ENCODE measurements around the gene ADCY4. TPM values are rescaled to one million over a fixed set of nuclear protein-coding genes. Genes with fewer than 3 reads are reported as not detected.

Gene ADCY4
- total and polyA plus RNA-seq, 2 of the 13 experiments (the other 11 are each of a cell fraction or from before 2014, with no cell fraction given), result 0.03 TPM; not detected in 1

- TF ChIP-seq REPIN1 (CRISPR knock-in tag; IDR thresholded peaks at IDR 0.05; ENCODE audit: borderline replicate concordance, low read depth) (no peak), PCBP2 (optimal IDR thresholded peaks at IDR 0.05; ENCODE audit: low read depth, low read length, poor library complexity, severe bottlenecking) (no peak), ZNF367 (CRISPR knock-in tag; IDR thresholded peaks at IDR 0.05; ENCODE audit: borderline replicate concordance) (no peak; the same call in 1 of the 2 replicates), TFAP4 (IDR thresholded peaks at IDR 0.05; ENCODE audit: borderline replicate concordance, low read depth) (no peak), ZNF720 (CRISPR knock-in tag; IDR thresholded peaks at IDR 0.05) (no peak), ZSCAN22 (CRISPR knock-in tag; IDR thresholded peaks at IDR 0.05) (no peak), ZFP36L1 (CRISPR knock-in tag; IDR thresholded peaks at IDR 0.05) (no peak), ZZZ3 (CRISPR knock-in tag; IDR thresholded peaks at IDR 0.05; ENCODE audit: borderline replicate concordance) (no peak), CTCF (CRISPR knock-in tag; IDR thresholded peaks at IDR 0.05) (peak; percentile 89), ARID5B (CRISPR knock-in tag; IDR thresholded peaks at IDR 0.05) (0 out of 2 replicates have a peak, but pooled peaks have one; percentile 4), ZFP36L2 (CRISPR knock-in tag; IDR thresholded peaks at IDR 0.05) (no peak), CHD4 (IDR thresholded peaks at IDR 0.05; ENCODE audit: borderline replicate concordance, low read length) (no peak), ZFP91 (CRISPR knock-in tag; IDR thresholded peaks at IDR 0.05; ENCODE audit: borderline replicate concordance) (no peak), MEIS1 (CRISPR knock-in tag; IDR thresholded peaks at IDR 0.05; ENCODE audit: borderline replicate concordance) (0 out of 2 replicates have a peak, but pooled peaks have one; percentile 32), MZF1 (CRISPR knock-in tag; IDR thresholded peaks at IDR 0.05; ENCODE audit: borderline replicate concordance) (no peak), ZKSCAN1 (IDR thresholded peaks at IDR 0.05; ENCODE audit: low read length) (no peak), NFIB (CRISPR knock-in tag; IDR thresholded peaks at IDR 0.05; ENCODE audit: borderline replicate concordance) (no peak), TEAD2 (CRISPR knock-in tag; IDR thresholded peaks at IDR 0.05) (no peak), ZSCAN5A (CRISPR knock-in tag; IDR thresholded peaks at IDR 0.05; ENCODE audit: borderline replicate concordance) (no peak; the same call in 1 of the 2 replicates)
Measured at GRCh38 chr14:24297190-24297964, 37.5 kb downstream of the ADCY4 start (continued).

All from HepG2 (cell line).